NCI-H187 (cell line): ENCODE data around the gene CTSA.
"Not testable (repeated sequence)": the region's sequence is repeated elsewhere in the genome, so short reads cannot be mapped to it uniquely, and the experiment has no call there.

Experiments
- DNase-seq, 2 experiments: peaks; one replicate each; lab custom pipeline; 2025; lab: John Stamatoyannopoulos, UW

CTSA gene

DNA sequence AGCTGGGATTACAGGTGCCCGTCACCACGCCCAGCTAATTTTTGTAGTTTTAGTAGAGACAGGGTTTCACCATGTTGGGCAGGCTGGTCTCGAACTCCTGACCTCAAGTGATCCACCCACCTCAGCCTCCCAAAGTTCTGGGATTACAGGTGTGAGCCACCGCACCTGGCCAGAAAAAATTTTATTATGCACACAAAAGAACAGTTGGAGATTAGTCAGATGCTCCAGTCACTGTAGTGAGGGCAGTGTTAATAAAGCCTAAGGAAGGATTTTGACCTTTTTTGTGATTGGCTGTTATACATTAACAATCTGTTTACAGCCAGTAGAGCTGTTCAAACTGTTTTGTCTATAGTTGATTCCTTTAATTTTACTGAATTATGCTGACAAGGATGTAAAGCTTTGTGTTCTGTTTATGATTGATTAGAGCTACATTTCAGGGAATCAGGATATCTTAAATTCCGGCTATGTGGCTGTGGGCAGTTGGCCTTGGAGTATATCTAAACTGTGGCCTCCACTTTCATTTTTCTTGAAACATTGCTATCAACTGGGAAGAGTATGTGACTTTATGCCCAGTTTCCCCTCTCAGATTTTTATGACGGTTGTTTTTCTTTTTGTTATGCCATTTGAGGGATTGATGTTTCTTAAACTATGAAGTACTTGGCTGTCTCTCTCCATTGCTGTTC lies 23.9 kb upstream of the CTSA start:
- DNase-seq = no peak

DNA sequence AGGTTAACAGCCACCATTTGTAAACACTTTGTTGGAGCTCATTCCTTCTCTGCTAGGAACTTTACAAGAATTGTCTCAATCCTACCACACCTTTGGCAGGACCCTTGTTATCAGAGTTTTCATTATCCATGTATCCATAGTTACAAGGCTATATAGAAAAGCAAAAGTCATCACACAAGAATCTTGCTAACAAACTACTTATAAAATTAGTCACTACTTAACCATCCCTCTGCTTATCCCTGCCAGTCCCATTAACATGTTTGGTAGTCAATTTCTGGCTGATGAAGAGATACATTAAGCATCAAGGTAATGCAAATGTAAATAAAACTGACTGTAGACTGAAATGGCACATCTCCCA lies 23.3 kb upstream of the CTSA start:
- DNase-seq = no peak

DNA sequence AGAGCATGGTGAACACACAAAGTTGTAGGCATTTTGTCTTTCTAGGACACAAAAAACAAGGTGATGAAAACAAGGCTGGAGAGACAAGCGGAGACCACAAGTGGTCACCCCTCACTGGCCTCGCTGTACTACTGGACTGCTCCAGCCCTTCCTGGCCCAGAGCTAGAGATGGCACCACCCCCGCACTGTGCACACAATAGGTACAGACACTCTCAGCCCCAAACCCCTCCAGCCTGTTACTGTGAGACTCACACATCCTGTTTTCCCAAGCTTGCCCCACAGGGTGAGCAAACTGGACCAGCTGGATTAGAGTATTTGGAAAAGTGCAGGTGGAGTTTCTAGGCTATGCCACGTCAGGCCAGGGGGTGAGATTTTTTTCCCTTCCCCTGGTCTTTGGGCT lies 18.5 kb upstream of the CTSA start:
- DNase-seq = no peak

DNA sequence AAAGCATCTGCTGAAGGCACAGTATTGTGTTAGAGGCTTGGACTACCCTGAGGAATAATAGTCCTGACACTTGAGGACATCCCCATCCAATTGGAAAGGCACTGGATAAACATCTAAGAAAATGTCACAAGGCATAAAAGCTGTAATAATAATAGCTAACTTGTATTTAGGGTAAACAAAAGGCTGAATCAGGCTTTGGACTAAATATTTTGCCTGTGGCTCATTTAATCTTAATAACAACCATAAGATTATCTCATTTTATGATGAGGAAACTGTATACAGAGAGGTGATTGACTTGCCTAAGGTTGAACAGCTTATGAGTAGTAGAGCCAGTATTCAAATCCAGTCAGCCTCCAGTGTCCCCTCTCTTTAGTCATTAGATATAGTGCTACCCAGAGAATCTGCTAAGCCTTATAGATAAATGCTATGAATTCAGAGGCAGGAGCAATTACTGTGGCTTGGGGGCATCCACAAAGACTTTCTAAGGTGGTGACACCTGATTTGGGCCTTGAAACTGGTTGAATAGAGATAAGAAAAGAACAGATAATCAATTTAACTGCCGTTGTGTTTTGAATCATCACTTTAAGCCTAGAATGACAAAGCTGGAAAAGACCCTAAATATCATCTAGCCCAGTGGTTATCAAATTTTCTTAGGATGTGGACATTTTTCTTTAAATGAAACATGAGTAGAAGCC lies 17.6 kb upstream of the CTSA start:
- DNase-seq = no peak

DNA sequence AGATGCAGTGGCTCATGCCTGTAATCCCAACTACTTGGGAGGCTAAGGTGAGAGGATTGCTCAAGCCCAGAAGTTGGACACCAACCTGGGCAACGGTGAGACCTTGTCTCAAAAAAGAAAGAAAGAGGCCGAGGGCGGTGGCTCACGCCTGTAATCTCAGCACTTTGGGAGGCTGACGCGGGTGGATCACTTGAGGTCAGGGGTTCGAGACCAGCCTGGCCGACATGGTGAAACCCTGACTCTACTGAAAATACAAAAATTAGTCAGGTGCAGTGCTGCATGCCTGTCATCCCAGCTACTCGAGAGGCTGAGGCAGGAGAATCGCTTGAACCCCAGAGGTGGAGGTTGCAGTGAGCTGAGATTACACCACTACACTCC lies 17.0 kb upstream of the CTSA start:
- not testable (repeated sequence) for DNase-seq

DNA sequence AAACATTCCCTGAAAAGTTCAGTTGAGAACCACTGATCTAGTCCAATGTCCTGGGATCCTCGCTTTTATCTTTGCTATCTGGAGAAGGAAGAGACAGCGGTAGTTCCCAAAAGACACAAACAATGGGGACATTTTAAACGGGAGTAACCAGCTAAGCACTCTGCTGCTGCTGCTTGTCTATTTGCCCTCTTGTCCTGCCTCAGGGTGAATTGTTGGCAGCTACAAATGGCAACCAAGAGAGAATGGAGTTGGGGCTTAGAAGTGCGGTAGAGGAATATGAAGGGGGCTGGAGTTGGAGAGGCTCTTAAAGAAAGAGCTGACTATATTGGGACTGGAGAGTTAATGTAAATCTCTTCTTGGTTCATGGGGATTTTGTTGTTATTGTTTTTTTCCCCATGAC lies 16.6 kb upstream of the CTSA start:
- no peak for DNase-seq

DNA sequence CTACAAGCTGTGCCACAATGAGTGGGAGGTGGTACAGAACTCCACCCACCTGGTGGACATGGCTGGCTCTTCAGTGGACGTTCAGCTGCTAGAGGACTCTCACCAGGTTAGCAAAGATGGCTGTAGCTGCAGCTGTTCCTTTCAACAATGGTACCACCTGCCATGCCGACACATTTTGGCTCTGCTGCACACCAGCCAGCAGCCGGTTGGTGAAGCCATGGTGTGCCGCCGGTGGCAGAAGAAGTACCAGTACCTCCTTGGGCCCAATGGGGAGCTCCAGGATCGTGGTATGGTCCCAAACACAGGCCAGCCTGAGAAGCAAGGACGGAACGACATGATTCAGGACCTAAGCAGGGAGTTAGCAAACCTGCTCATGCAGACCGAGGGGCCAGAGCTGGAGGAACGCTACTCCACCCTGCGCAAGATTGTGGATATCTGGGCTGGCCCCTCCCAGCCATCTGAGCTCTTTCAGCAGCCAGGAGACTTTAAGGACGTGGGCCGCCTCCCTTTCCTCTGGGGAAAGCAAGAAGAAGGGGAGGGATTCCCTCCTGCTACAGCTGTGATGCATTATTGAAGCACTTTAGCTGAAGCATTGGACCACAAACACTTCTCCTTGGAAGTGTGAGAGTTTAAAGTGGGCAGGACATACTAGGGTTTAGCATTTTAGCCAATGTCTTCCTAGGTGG lies 12.9 kb upstream of the CTSA start:
- no peak for DNase-seq

DNA sequence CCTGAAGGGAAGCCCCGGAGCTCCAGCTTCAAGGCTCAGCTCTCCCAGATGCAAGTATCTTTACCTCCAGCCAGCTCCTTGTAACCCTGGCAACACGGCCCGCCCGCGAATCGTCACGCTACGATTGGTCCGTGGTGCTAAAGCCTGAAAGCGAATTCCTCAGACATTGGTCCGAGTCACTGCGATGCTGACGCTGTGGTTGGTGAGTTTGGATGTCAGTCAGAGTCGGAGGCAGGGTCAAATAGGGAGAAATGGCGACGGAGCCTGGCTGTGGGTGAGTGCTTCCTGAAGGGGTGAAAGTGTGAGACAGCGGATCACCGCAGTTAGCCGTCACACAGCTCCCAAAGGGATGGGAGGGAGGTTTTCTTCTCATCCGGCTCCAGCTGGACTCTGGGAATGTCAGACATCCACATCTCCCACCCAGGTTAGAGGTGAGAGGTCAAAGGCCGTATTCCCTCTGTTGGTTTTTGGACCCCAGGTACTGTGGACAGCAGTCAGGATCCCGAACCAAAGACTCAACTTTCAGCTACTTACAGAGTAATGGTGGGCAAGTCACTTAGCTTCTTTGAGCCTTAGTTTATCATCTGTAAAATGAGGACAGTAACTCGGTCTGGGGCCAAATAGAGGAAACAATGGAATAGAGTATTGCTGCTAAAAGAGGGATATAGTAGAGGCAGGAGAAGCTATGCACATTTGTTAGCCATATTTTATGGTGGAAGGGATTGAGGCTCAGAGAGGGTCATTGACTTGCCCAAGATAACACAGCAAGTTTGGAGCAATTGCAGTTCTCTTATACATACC lies 9.9 kb upstream of the CTSA start, which contains the start of gene ZSWIM1:
Gene ZSWIM1, plus strand, starts transcription at position 240 of the 801 bp plus-strand sequence. CDS start 1,366 bp downstream, outside the sequence.
- DNase-seq = peak; percentile 95 to 99

DNA sequence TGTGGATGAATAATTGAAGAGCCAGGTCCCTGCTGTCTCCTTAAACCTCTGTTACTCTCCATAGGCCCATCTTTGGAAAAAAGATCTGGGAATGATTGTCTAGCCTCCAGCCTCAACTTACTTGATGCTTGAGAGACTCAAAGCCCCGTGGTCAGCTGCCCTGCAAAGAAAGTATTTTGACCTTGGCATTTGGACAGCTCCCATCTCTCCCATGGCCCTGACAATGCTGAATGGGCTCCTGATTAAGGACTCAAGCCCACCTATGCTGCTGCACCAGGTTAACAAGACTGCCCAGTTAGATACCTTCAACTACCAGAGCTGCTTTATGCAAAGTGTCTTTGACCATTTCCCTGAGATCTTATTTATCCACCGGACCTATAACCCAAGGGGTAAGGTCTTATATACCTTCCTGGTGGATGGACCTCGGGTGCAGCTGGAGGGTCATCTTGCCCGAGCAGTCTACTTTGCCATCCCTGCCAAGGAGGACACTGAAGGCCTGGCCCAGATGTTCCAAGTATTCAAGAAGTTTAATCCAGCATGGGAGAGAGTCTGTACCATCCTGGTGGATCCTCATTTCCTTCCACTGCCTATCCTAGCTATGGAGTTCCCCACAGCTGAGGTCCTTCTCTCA lies 8.6 kb upstream of the CTSA start:
- no peak for DNase-seq

DNA sequence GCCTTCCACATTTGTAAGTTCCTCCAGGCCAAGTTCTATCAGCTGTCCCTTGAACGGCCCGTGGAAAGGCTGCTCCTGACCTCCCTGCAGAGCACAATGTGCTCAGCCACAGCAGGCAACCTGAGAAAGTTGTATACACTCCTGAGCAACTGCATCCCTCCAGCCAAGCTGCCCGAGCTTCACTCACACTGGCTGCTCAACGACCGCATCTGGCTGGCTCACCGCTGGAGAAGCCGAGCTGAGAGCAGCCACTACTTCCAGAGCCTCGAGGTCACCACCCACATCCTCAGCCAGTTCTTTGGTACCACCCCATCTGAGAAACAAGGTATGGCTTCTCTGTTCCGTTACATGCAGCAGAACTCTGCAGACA lies 8.1 kb upstream of the CTSA start:
- no peak for DNase-seq

DNA sequence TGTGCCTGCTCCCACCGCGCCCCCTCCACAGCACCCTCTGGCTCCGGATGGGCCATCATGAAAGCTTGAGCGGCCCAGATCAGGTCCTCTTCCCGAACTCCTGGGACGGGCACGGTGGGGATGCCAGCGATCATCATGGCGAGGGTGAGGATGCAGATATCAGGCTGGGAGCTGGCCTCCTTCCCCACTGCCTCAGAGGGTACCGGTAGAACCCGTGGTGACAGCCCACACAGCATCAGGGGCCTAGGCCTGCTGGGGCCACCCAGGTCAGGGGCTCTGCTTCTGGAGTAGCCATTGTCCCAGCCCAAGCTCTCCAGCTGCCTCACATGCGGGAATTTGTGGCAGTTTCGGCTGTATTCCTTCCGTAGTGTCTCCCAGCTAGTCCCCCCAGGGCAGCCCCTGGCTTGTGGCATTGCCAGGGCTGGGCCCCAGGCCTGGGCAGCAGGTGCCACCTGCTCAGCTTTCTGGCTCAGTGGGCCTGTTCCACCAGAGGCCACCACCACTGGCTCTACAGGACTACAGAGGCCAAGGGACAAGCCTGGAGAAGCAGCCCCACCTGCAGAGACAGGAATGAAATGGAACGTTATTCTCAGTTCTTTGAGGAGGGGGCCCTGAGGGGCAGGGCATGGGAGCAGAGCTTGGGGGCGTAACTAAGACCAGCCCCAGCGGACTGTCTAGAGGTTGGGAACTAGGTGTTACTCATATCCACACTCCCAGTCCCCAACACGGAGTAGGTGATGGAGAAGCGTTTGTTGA lies 4.4 kb upstream of the CTSA start:
- DNase-seq = no peak

DNA sequence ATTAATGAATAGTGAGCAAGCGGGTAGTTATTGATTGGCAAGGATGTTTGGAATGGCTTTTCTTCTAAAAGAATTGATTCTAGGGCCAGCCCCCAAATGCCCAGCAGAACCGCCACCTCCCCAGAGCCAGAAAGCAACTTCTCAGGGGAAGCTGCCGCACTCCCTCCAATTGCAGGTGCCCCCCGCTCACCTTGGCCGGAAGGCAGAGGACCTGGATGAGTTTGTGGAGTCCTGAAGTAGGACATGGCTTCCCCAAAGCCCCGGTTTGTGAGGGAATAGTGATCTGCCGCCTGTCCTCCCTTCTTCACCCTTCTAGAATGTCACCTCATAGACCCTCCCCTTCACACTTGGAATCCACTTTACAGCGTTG lies 3.8 kb upstream of the CTSA start, which contains the start of gene SPATA25:
Gene SPATA25, minus strand, starts transcription at position 277 of the 370 bp plus-strand sequence. Its CDS starts 32 bp downstream, at position 245.
- DNase-seq = no peak

DNA sequence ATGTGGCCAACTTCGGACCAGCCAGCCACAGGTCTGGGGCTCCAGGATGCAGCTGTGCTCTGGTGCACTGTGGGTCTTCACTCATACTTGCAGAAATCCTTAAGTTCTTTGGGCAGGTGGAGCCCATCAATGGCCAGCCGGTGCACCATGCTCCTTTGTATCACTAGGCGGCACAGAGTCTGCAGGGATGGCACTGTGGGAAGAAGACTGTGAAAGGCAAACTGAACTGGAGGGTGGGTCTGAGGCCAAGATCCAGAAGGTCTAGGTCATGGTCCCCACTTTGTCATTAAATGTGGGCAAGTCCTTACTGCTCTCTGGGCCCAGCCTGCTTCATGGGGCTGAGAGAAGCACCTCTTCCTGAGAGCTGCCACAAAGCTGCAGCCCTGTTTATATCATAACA lies 2.5 kb upstream of the CTSA start:
- DNase-seq = no peak

DNA sequence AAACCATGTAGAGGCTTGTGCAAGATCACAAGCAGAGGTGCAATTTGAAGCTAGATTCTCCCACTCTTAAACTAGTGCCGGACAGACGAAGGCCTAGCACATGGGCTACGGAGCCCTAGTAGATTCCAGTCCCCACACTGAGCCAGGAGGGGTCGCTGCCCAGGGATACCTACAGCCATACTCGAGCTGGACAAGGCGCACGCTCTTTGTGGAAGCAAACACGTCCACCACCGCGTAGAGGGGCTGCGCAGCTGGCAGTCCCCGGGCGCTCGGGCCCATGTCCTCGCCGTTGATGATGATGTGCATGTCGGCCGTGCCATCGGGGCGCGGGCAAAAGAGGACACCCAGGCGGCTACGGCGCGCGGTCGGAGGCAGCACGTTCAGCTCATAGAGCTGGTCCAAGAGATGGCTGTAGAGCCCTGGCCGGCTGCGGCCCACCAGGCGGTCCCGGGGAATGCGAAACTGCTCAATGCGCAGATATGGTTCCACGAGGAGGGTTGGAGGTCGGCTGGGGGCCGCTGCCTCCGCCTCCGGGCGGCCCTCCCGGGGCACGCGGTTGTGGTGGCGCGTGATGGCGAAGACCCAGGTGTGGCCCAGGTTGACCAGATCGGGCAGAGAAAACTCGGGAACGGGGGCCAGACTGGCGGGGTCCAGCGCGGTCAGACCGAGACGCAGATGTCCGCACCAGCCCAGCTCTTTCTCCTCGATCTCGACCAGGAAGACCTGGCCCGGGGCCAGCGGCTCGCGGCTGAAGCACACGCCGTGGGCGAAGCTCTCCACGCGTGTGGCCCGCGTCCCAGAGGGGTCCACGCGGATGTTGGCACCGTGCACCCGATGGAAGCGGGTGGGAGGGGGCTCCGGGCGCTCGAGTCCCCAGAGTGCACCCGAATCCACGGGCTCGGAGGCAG lies 804 bp upstream of the CTSA start:
- no peak for DNase-seq

DNA sequence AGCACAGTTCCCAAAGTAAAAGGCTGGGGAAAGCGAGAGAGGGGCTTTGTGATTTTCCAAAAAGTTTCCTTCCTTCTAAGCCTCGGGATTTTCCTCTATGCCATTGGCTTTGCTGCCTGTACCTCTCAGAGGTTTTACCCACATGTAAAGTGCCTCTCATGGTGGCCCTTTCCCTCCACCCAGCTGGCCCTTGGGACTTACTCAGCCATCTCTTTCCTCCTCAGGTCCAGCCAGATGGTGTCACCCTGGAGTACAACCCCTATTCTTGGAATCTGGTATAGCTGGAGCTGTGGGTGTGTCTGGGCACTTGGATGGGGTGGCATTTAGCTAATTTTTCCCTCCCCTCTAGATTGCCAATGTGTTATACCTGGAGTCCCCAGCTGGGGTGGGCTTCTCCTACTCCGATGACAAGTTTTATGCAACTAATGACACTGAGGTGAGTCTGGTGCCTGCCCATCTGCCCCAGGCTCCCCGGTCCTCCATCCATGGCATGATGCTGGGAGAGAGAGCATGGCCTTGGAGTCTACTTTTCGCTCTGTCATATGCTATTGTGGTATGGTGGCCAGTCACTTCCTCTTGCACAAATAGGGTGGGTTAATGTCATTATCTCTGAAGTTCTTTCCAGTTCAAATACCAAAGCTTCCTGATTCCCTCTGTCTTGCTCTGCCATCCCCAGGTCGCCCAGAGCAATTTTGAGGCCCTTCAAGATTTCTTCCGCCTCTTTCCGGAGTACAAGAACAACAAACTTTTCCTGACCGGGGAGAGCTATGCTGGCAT lies 1.1 kb downstream of the CTSA start:
- no peak for DNase-seq

DNA sequence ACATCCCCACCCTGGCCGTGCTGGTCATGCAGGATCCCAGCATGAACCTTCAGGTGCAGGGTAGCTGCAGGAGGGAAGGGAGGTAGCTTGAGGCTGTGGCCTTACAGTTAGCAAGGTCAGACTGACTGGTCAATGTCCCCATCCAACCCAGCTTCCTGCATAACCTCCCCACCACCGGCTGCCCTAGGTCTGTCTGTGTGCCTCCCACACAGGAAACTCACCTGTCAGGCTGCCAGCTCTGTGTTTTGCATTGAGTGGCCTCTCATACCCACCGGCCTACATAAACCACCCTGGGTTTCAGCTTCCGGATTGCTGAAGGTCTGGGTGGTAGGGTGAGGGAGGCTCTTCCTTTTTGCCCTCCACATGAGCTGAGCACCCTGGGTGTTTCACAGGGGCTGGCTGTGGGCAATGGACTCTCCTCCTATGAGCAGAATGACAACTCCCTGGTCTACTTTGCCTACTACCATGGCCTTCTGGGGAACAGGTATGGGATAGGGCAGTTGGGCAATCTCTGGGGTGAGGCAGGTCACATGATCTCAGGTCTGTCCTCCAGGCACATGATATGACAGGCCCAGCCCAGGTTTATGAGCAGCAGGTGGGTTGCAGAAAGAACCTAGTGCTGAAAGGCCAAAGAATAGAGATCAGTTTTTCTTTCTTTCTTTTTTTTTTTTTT lies 1.8 kb downstream of the CTSA start:
- DNase-seq = no peak

DNA sequence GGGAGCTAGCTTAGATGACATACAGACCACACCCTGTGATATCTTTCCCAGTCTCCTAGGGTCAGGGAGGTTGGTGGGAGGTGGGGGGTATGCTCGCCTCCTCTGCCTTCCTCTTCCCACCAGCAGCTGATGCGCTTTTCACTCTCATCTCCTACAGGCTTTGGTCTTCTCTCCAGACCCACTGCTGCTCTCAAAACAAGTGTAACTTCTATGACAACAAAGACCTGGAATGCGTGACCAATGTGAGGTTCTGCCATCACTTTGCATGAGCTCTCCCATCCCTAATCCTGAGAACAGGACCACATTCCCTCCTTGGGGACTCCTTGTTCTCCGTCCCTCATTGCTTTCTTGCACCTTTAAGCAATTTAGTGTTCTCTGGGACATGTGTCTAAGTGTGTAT lies 2.7 kb downstream of the CTSA start:
- DNase-seq = no peak

DNA sequence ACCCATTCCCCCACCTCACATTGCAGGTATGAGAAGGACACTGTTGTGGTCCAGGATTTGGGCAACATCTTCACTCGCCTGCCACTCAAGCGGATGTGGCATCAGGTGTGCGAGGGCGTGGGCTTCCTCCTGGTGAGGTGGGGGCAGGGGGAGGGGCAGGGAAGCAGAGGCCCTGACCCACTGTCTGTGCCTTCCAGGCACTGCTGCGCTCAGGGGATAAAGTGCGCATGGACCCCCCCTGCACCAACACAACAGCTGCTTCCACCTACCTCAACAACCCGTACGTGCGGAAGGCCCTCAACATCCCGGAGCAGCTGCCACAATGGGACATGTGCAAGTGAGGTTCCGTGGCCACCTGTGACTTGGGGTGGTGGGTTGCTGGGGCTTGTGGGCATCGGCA lies 3.7 kb downstream of the CTSA start:
- DNase-seq = no peak

DNA sequence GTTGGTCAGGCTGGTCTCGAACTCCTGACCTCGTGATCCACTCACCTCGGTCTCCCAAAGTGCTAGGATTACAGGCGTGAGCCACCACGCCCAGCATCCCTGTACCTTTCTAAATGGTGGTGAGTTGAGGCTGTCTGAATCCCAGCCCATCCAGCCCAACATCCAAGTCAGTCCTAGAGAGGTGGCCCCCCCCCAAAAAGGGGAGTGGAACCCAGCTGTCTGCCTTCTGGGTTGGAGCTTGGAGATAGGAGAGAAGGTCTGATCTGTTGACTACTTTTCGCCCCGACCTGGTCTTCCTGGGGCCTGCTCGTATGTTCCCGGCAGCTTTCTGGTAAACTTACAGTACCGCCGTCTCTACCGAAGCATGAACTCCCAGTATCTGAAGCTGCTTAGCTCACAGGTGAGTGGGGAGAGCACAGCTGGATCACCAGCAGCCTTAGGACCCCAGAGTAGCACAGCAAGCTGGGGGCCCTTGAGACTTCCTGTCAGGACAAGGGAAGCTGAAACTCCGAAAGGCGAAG lies 5.6 kb downstream of the CTSA start:
- no peak for DNase-seq
